Stimulated activated CD4-positive, alpha-beta T cell treated with anti-CD3 and anti-CD28 coated beads, Interleukin-12 subunit alpha, Interleukin-12 subunit beta, amount 100 ng/mL, for 24 hours (primary cell): ENCODE measurements around the gene TTYH3.

Experiments
- DNase-seq, 2 experiments: peaks; one replicate each; pipeline ENCODE4 v3.0.0-alpha.2; 2020; ENCODE audit warnings: low read depth in 2 of 2

The TTYH3 gene

DNA sequence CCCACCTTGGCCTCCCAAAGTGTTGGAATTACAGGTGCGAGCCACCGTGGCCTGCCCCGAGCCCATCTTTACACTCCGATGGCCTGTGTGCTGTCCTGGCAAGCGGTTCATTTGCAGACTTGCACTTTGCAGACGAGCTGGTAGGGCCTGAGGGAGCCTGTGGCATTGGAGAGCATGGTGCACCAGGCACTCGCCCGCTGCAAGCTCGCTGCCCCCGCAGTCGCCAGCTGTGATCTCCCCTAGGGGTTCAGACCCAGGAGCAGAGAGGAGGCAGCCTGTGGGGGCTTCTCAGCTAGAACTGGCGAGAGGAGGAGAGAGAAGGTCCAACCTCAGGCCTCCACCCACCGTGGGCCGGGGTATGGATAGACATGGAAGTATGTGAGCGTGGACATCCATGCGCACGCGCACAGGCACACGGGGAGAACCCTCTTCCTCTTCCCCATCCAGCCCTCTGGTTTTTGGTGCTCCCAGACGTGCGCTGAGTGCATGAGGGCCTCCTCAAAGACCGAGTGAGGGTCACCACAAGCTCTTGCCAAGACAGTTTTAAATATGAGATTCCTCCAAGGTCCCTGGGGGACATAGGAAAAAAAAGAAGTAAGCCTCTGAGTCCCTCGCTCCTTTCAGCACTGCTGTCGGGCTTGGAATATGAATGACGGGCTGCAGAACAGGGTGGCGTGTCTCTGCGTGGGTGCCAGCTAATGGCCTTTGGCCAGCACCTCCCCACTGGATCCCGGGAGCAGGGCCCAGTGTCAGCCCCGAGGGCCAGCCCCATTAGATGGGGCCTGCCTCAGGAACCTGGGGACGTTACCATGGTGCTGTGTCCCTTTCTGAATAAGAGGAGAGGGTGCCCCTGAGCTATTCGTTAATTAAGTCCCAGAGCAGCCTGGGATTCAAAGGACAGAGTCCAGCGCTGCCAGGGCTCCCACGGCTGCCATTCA, 15.1 kb upstream of the TTYH3 start:
- no peak for DNase-seq

DNA sequence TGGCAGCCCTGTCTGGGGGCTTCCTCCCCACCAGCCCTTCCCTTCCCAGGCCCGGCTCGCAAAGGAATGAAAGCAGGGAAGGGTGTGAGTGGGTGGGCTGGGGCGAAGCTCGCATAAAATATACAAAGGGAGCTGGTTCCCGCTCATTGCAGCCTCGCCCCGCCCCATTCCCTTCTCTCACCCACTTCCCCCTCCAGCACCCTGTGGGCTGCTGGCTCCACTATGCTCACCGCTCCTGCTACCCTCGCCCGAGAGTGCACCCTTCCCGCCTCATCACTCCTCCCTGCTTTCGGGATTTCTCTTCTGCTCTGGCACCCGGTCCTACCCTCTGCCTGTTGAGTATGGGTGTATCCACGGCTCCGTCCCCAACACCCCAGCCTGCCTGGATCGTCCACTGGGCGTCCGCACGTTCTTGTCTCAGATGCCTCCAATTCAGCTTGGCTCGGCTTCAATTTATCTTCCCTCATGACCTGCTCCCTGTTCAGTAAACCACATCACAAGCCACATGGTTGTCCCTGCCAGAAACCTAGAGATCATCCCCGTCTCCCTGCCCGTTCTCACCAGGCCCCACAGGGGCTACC, 14.4 kb upstream of the TTYH3 start:
- DNase-seq, result no peak

DNA sequence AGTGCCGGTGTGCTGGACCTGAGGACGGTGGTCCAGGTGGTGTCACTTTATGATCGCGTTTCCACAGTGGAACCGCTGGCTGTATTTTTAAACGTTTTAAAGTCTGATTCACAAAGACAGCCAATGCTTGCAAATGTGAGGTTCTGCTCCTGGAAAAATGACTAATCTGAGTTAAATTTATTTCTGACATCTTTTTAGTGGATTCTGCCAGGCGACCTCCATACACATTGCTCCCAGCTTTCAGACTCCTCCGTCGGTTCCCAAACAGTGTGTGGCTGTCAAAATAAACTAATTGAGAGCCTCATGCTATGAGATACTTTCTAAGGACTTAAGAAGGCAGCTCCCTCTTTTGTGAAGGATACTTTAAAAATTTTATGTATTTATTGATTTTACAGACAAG, 12.7 kb upstream of the TTYH3 start:
- no peak for DNase-seq

GRCh38 chr7:2621061-2621828, 10.5 kb upstream of the TTYH3 start:
- no peak for DNase-seq

GRCh38 chr7:2621948-2622640, 9.7 kb upstream of the TTYH3 start:
- no peak for DNase-seq

DNA sequence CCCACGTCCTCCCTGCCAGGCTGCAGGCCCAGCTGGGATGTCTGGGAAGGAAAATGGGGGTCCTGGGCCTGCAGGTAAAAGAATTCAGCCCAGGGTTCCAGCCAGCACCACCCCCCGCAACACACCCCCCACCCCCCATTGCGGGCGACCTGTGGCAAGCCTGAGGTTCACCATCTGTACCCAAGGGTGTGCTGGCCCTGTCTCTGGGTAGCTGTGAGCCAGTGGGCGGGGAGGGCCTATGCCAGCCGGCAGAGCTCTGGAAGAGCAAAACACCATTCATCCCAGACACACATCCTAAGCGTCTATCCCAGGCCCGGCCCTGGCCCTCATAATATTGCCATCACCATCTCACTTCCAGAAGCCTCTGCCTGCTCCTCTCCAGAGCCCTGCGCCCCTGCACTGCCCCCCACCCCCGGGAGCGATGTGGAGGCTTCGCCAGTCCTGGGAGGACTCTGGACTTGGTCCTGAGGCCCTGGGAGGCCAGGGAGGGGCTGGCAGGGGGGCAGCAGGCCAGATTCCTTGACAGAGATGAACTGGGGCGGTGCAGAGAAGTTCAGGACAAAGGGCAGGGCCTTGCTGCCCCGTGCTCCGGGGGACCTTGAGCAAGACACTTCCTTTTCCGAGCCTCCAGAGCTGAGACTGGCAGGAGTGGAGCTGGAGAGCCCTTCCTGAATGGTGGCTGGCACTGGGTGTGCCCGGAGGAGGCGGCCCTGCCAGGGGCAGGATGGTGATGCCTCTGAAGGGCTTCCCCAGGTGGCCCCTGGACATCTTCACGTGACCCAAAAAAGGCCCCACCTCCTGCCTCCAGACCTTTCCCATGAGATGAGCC, 8.7 kb upstream of the TTYH3 start:
- no peak for DNase-seq

DNA sequence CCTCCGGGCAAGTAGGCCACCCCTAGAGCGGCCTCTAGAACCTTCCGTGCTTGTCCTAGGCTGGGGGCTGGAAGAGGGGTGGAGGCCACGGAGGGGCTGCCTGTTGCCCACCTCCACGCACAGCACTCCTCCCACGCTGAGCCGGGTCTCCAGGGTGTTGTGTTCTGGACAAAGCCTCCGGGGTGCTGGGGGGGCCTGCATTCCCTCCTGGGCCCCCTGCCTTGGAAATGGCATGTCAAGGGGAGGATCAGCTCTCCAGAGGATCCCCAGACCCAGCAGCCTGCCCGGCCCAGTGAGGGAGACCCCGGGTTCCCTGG, 8.1 kb upstream of the TTYH3 start:
- DNase-seq, result no peak

DNA sequence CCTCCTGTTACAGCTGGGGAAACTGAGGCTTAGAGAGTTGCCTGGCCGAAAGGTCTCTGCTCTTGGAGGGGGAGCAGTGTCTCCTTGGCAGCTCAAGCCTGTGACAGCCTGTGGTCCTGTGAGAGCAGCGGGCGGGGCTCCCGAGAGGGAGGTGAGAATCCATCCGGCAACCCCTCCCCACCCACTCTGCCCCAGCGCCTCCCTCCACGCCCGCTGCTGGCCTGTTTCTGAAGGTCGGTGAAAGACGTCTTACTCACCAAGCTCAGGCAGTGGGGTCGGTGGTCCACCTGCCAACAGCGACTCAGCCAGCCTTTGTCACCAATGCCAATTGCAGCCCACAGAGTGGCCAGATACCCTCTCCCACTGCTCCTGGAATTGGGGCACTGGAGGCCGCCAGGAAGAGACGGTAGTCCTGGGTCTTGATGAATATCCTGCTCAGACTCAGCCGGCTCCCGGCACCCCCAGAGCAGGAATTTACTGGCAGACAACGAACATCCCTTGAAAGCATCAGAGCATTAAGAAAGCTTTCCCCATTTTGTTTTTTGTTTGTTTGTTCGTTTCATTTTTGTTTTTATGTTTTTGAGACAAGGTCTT, 7.4 kb upstream of the TTYH3 start:
- DNase-seq, result no peak

- no peak for DNase-seq
Measured at GRCh38 chr7:2626498-2627117, 5.2 kb upstream of the TTYH3 start.

GRCh38 chr7:2627258-2628129, 4.3 kb upstream of the TTYH3 start:
- DNase-seq, result no peak

- no peak for DNase-seq
Measured at GRCh38 chr7:2628130-2628482, 3.7 kb upstream of the TTYH3 start.

- no peak for DNase-seq
Measured at GRCh38 chr7:2628891-2629290, 2.9 kb upstream of the TTYH3 start.

- DNase-seq, result no peak
Measured at GRCh38 chr7:2629746-2630681, 1.8 kb upstream of the TTYH3 start.

GRCh38 chr7:2632733-2633537, 1.1 kb downstream of the TTYH3 start:
- peak; percentile 22 to 46 for DNase-seq

DNA sequence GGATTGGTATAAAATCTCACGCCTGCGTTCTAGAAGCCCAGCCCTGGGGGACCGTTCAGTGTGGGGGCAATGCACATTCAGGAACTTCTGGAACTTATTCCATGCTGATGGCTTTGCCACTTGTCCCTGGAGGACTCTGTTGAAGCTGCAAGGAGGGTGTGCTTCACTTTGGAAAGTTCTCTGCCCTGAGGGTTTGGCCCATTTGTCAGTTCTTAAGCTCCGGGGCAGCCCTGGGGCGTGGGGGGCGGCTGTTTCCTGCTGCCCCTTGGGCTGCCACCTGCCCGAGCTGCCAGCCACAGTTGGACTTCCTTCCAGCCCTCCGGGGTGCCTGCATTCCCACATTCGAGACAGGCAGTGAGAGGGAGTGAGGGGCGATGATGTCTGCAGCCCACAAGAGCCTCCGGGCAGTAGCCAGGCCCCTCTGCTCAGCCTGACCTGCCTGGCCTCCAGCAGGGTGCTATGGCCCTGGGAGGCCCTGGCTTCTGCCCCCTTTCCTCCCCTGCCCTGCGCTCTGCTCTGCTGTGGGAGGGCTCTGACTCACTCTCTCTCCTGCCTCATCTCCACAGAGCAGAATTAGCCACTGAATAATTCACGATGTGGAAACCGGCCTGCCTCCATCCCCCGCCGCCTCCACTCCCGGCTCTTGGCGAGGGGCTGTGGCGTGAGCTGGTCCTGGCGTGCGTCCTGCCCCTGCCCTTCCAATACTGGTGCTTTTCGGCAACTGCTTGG, 1.9 kb downstream of the TTYH3 start:
- no peak for DNase-seq

- DNase-seq, result no peak
Measured at GRCh38 chr7:2634267-2635145, 2.7 kb downstream of the TTYH3 start.
